HG02938 (cell line): ENCODE results near the gene CFI.

ENCODE experiments used
- ATAC-seq: cut with Tn5 transposase; IDR thresholded peaks from one replicate; pipeline ENCODE4 v1.9.1; 2021; ENCODE audit warnings: mild to moderate bottlenecking, moderate library complexity; ENCODE audit not compliant: unreplicated experiment

The CFI gene

GRCh38 chr4:109698656-109699055, 103.1 kb downstream of the CFI start:
- no peak for ATAC-seq

- ATAC-seq: no peak
These were observed 110.3 kb downstream of the CFI start for GRCh38 chr4:109691411-109691920.
